ENCODE results near the gene MRPL24. TPM values are rescaled to one million over a fixed set of nuclear protein-coding genes. Genes with fewer than 3 reads are reported as not detected.

The MRPL24 gene
- total and polyA plus RNA-seq, 2 of the 13 experiments (the other 11 are each of a cell fraction or from before 2014, with no cell fraction given): 38.1 to 42.9 TPM

DNA sequence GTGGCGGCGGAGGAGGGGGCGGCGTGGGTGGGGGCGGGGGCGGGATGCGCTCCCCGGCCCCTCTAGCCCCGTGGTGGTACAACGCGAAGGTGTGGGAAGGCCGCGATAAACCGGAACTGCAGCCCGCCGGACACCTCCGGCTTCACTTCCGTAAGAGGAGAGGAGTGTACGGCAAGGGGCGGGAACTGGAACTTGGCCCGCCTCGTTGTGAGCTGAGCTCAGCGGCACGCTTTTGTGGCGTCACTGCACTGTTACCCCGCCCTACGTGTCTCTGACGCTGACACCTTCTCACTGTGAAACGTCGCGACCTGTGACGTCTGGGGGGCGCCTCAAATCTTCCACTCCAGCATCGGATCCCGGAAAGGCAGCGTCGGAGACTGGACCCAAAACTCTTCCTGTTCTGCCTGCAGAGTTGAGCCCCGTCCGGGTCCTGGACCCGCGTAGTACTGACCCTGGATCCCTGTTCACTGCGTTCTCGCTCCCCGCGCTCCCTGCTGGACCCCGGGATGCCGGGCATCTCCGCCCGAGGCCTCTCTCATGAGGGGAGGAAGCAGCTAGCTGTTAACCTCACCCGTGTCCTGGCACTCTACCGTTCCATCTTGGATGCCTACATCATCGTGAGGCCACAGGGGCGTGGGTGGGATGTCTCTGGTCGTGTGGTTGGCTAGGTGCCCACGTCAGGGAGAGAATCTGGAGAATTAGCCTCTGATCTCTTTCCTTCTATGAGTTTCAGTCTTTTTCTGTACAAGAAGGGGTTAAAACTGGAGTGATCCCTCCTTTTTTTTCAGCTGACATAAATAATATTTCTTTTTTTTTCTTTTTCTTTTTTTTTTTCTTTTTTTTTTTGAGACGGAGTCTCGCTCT, 12.1 kb downstream of the MRPL24 start, which contains the start of gene ISG20L2 (continued):
- TF ChIP-seq, protein P1, sequence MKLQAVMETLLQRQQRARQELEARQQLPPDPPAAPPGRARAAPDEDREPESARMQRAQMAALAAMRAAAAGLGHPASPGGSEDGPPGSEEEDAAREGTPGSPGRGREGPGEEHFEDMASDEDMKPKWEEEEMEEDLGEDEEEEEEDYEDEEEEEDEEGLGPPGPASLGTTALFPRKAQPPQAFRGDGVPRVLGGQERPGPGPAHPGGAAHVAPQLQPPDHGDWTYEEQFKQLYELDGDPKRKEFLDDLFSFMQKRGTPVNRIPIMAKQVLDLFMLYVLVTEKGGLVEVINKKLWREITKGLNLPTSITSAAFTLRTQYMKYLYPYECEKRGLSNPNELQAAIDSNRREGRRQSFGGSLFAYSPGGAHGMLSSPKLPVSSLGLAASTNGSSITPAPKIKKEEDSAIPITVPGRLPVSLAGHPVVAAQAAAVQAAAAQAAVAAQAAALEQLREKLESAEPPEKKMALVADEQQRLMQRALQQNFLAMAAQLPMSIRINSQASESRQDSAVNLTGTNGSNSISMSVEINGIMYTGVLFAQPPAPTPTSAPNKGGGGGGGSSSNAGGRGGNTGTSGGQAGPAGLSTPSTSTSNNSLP (IDR thresholded peaks at IDR 0.05; ENCODE audit: low read depth, low read length): no peak
- no peak for TF ChIP-seq ZNF3 (CRISPR knock-in tag; IDR thresholded peaks at IDR 0.05)
- TF ChIP-seq, protein P2, sequence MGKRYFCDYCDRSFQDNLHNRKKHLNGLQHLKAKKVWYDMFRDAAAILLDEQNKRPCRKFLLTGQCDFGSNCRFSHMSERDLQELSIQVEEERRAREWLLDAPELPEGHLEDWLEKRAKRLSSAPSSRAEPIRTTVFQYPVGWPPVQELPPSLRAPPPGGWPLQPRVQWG (CRISPR knock-in tag; IDR thresholded peaks at IDR 0.05; ENCODE audit: borderline replicate concordance, low read depth): no peak
- TF ChIP-seq TARDBP (CRISPR knock-in tag; IDR thresholded peaks at IDR 0.05): peak; percentile 26; the same call in 1 of the 2 replicates
- TF ChIP-seq, protein P3, sequence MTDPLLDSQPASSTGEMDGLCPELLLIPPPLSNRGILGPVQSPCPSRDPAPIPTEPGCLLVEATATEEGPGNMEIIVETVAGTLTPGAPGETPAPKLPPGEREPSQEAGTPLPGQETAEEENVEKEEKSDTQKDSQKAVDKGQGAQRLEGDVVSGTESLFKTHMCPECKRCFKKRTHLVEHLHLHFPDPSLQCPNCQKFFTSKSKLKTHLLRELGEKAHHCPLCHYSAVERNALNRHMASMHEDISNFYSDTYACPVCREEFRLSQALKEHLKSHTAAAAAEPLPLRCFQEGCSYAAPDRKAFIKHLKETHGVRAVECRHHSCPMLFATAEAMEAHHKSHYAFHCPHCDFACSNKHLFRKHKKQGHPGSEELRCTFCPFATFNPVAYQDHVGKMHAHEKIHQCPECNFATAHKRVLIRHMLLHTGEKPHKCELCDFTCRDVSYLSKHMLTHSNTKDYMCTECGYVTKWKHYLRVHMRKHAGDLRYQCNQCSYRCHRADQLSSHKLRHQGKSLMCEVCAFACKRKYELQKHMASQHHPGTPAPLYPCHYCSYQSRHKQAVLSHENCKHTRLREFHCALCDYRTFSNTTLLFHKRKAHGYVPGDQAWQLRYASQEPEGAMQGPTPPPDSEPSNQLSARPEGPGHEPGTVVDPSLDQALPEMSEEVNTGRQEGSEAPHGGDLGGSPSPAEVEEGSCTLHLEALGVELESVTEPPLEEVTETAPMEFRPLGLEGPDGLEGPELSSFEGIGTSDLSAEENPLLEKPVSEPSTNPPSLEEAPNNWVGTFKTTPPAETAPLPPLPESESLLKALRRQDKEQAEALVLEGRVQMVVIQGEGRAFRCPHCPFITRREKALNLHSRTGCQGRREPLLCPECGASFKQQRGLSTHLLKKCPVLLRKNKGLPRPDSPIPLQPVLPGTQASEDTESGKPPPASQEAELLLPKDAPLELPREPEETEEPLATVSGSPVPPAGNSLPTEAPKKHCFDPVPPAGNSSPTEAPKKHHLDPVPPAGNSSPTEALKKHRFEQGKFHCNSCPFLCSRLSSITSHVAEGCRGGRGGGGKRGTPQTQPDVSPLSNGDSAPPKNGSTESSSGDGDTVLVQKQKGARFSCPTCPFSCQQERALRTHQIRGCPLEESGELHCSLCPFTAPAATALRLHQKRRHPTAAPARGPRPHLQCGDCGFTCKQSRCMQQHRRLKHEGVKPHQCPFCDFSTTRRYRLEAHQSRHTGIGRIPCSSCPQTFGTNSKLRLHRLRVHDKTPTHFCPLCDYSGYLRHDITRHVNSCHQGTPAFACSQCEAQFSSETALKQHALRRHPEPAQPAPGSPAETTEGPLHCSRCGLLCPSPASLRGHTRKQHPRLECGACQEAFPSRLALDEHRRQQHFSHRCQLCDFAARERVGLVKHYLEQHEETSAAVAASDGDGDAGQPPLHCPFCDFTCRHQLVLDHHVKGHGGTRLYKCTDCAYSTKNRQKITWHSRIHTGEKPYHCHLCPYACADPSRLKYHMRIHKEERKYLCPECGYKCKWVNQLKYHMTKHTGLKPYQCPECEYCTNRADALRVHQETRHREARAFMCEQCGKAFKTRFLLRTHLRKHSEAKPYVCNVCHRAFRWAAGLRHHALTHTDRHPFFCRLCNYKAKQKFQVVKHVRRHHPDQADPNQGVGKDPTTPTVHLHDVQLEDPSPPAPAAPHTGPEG (CRISPR knock-in tag; IDR thresholded peaks at IDR 0.05): no peak
- TF ChIP-seq ZNF563 (CRISPR knock-in tag; IDR thresholded peaks at IDR 0.05): no peak
- TF ChIP-seq, protein P4, sequence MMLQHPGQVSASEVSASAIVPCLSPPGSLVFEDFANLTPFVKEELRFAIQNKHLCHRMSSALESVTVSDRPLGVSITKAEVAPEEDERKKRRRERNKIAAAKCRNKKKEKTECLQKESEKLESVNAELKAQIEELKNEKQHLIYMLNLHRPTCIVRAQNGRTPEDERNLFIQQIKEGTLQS (CRISPR knock-in tag; IDR thresholded peaks at IDR 0.05): no peak
- TF ChIP-seq HNRNPUL1 (IDR thresholded peaks at IDR 0.05; ENCODE audit: low read depth, low read length): no peak
- 0 out of 2 replicates have a peak, but pooled peaks have one; percentile 38 for TF ChIP-seq ZNF598 (CRISPR knock-in tag; IDR thresholded peaks at IDR 0.05; ENCODE audit: borderline replicate concordance)
- TF ChIP-seq, protein P5, sequence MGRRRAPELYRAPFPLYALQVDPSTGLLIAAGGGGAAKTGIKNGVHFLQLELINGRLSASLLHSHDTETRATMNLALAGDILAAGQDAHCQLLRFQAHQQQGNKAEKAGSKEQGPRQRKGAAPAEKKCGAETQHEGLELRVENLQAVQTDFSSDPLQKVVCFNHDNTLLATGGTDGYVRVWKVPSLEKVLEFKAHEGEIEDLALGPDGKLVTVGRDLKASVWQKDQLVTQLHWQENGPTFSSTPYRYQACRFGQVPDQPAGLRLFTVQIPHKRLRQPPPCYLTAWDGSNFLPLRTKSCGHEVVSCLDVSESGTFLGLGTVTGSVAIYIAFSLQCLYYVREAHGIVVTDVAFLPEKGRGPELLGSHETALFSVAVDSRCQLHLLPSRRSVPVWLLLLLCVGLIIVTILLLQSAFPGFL (CRISPR knock-in tag; IDR thresholded peaks at IDR 0.05): no peak
- no peak for TF ChIP-seq CHCHD3 (CRISPR knock-in tag; IDR thresholded peaks at IDR 0.05)
- TF ChIP-seq MIER2 (CRISPR knock-in tag; IDR thresholded peaks at IDR 0.05): 0 out of 2 replicates have a peak, but pooled peaks have one; percentile 8
- TF ChIP-seq ZNF382 (CRISPR knock-in tag; IDR thresholded peaks at IDR 0.05; ENCODE audit: borderline replicate concordance): no peak
- peak; percentile 73 for TF ChIP-seq GABPA (IDR thresholded peaks at IDR 0.05; ENCODE audit: low read depth, low read length)
- TF ChIP-seq GABPA (CRISPR knock-in tag; IDR thresholded peaks at IDR 0.05; ENCODE audit: low read depth): peak; percentile 91

Measured in HepG2 (cell line).